ENCODE data around the gene KRTAP10-1. TPM values are rescaled to one million over a fixed set of nuclear protein-coding genes. Genes with fewer than 3 reads are reported as not detected.

The KRTAP10-1 gene
- total RNA-seq, 2 donors from 2014 or later = not detected

DNA sequence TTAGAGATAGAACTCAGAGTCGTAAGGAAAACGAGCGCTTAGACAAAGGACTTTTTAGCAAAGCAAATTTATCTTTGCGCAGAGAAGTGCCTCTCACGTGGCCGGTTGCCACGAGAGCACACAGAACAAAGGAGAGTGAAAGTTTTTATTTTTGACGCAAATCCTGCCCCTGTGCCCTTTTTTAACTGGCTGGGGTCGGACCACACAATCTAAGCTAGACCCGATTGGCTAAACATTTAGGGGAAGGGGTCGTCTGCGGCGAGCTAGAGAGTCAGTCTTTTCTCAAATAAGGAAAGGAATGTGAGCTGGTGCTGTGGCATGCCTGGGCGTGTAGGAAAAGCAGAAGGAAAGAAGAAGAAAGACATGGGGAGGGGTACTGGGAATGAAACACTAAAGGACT, 8.9 kb upstream of the KRTAP10-1 start:
- no peak overlapping the region for H3K9ac ChIP-seq (ENCODE audit: extremely low read depth, low read length, poor library complexity, severe bottlenecking)
- H3K27ac ChIP-seq (ENCODE audit: low read depth, low read length) = peak overlapping the region; percentile 83
- no peaks in the 10 kb centered on the region for H3K4me1 ChIP-seq (ENCODE audit: control insufficient read depth, insufficient read depth, low read length)
- Mint-ChIP-seq H3K9me3 (peaks cover 14% of the 10 kb centered on the region), H3K4me1 (peaks cover 14% of the 10 kb centered on the region), H3K27me3 (ENCODE audit: insufficient read depth) (peaks cover 1% of the 10 kb centered on the region), H3K4me3 (no peak overlapping the region), H3K27ac (no peak overlapping the region), H3K36me3 (ENCODE audit: low read depth) (no peaks in the 10 kb centered on the region)
- no peak for TF ChIP-seq CTCF (conservative IDR thresholded peaks at IDR 0.05)
- no peaks in the 10 kb centered on the region for H3K27me3 ChIP-seq (ENCODE audit: control insufficient read depth, insufficient read depth, low read length, poor library complexity, severe bottlenecking)
- no peaks in the 10 kb centered on the region for H3K36me3 ChIP-seq (ENCODE audit: control insufficient read depth, insufficient read depth, low read length)
- peak; percentile 61 for DNase-seq
- no peaks in the 10 kb centered on the region for H3K9me3 ChIP-seq (ENCODE audit: control insufficient read depth, low read length)
- no peak overlapping the region for H3K4me3 ChIP-seq (ENCODE audit: low read length)
- WGBS, 2 experiments (ENCODE audit: insufficient coverage in 1 of 2, insufficient read length in 1 of 2) = 50 to 71% methylated on average over 14 of the region's 14 CpGs

DNA sequence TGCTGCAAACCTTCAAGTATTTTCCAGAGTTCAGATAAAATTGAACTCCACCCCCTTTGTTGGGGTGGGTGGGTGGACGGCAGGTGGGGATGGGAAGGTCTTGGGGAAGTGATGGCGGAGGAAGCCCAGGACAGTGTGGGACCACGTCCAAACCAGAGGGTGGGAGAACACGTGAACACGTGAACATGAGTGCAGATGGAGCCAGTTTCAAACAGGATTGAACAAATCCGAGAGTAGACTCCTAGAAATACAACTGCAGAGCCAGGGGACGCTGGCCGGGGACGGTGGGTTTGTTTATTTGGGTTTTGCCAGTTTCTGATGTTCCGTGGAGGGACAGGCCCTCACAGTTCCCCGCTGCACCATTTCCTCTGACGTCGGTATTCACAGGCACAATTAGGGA, 8.4 kb upstream of the KRTAP10-1 start:
- peaks cover 14% of the 10 kb centered on the region for H3K4me1 Mint-ChIP-seq
- no peak for TF ChIP-seq CTCF (conservative IDR thresholded peaks at IDR 0.05)
- H3K36me3 ChIP-seq (ENCODE audit: control insufficient read depth, insufficient read depth, low read length) = no peaks in the 10 kb centered on the region
- peak overlapping the region; percentile 83 for H3K27ac ChIP-seq (ENCODE audit: low read depth, low read length)
- WGBS, 2 experiments (ENCODE audit: insufficient coverage in 1 of 2, insufficient read length in 1 of 2) = 92 to 95% methylated on average over 13 of the region's 13 CpGs
- no peaks in the 10 kb centered on the region for H3K27me3 ChIP-seq (ENCODE audit: control insufficient read depth, insufficient read depth, low read length, poor library complexity, severe bottlenecking)
- no peak overlapping the region for H3K9ac ChIP-seq (ENCODE audit: extremely low read depth, low read length, poor library complexity, severe bottlenecking)
- no peaks in the 10 kb centered on the region for H3K9me3 ChIP-seq (ENCODE audit: control insufficient read depth, low read length)
- peaks cover 1% of the 10 kb centered on the region for H3K27me3 Mint-ChIP-seq (ENCODE audit: insufficient read depth)
- H3K4me3 ChIP-seq (ENCODE audit: low read length) = no peak overlapping the region
- H3K4me1 ChIP-seq (ENCODE audit: control insufficient read depth, insufficient read depth, low read length) = no peaks in the 10 kb centered on the region
- no peak overlapping the region for H3K27ac Mint-ChIP-seq
- H3K36me3 Mint-ChIP-seq (ENCODE audit: low read depth) = no peaks in the 10 kb centered on the region
- DNase-seq = no peak
- no peak overlapping the region for H3K4me3 Mint-ChIP-seq
- H3K9me3 Mint-ChIP-seq = peaks cover 14% of the 10 kb centered on the region

DNA sequence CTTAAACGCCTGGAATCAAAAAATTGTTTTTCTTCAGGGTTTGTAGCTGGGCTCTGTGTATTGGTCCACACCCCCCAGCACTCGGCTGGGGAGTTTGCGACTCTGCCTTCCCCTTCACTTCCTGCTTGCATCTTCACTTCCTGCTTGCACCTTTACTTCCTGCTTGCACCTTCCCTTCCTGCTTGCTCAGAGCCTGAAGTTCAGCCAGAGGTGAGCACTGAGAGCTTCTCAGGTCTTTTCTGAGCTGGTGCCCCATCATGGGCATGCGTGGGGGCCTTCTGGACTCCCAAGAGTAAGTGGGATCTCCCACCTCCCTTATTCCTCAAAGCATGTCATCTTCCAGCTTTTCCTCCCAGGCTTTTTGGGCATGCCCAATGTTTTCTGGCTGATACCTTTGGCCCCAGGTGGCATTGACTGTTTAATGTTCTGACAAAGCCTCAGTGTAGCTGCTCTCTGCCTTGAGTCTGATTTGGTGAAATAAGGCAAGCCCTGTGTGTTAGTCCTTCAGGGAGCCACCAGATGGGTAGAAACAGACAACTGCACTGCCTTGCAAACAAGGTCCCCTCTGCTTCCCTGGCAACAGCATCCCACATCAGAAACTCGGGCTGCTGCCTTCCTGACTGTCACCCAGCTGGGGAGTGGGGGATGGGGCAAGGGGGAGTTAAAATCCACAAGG, 7.8 kb upstream of the KRTAP10-1 start:
- Histone ChIP-seq H3K27me3 (ENCODE audit: control insufficient read depth, insufficient read depth, low read length, poor library complexity, severe bottlenecking) (no peaks in the 10 kb centered on the region), H3K27ac (ENCODE audit: low read depth, low read length) (no peak overlapping the region), H3K36me3 (ENCODE audit: control insufficient read depth, insufficient read depth, low read length) (no peaks in the 10 kb centered on the region), H3K4me1 (ENCODE audit: control insufficient read depth, insufficient read depth, low read length) (no peaks in the 10 kb centered on the region), H3K9me3 (ENCODE audit: control insufficient read depth, low read length) (no peaks in the 10 kb centered on the region), H3K4me3 (ENCODE audit: low read length) (no peak overlapping the region), H3K9ac (ENCODE audit: extremely low read depth, low read length, poor library complexity, severe bottlenecking) (no peak overlapping the region)
- no peak overlapping the region for H3K4me3 Mint-ChIP-seq
- peaks cover 1% of the 10 kb centered on the region for H3K27me3 Mint-ChIP-seq (ENCODE audit: insufficient read depth)
- H3K9me3 Mint-ChIP-seq = peaks cover 14% of the 10 kb centered on the region
- no peak for DNase-seq
- no peak overlapping the region for H3K27ac Mint-ChIP-seq
- H3K36me3 Mint-ChIP-seq (ENCODE audit: low read depth) = no peaks in the 10 kb centered on the region
- WGBS, 2 experiments (ENCODE audit: insufficient coverage in 1 of 2, insufficient read length in 1 of 2) = 88 to 90% methylated on average over 4 to 5 of the region's 5 CpGs
- no peak for TF ChIP-seq CTCF (conservative IDR thresholded peaks at IDR 0.05)
- H3K4me1 Mint-ChIP-seq = peaks cover 14% of the 10 kb centered on the region

Measured in endodermal cell (in vitro differentiated cells).